SK-N-MC (cell line): Measurements from ENCODE around the gene NPTN.

Source experiments
- EZH2 ChIP-seq: fragments of 200-600 bp; sonication (generic); IDR thresholded peaks from one replicate; pipeline ENCODE4 v1.6.1; 2017; ENCODE audit warnings: antibody characterized with exemption
- FOXP2 ChIP-seq: optimal IDR thresholded peaks from 2 replicates; pipeline ENCODE3; 2011; ENCODE audit warnings: mild to moderate bottlenecking, moderate library complexity; ENCODE audit not compliant: insufficient read depth; ENCODE audit errors: extremely low read length, control extremely low read depth
- POLR2AphosphoS5 ChIP-seq: IDR thresholded peaks from 2 replicates; pipeline ENCODE4 v1.6.1; 2012; ENCODE audit warnings: mild to moderate bottlenecking, low read depth, low read length, borderline replicate concordance

DNA sequence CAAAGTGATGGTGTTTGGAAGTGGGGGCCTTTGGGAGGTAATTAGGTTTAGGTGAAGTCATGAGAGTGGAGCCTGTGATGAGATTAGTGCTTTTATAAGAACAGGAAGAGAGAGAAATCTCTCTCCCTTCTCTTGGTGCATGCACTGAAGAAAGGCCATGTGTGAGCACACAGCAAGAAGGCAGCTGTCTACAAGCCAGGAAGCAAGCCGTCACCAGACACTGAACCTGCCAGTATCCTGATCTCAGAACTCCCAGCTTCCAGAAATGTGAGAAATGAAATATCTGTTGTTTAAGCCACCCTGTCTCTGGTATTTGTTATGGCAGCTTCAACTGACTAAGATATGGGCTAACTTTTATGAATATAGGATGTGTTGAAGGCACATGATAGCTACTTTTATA, 117.7 kb downstream of the NPTN start:
- TF ChIP-seq EZH2 (no peak), POLR2AphosphoS5 (no peak), FOXP2 (no peak)
